T-helper 17 cell (primary cell): ENCODE results near the gene FADS2. TPM values are rescaled to one million over a fixed set of nuclear protein-coding genes. Genes with fewer than 3 reads are reported as not detected.
A peak's percentile ranks its signal among the peaks of the same experiment; 100 is the strongest.

ENCODE experiments used
- ATAC-seq: fragments of 150-1000 bp; cut with Tn5 transposase; 2 replicates; pipeline ENCODE4 v1.10.0; 2021; ENCODE audit warnings: mild to moderate bottlenecking, moderate library complexity
- DNase-seq, 3 donors: peaks; one replicate each; pipeline versions ENCODE4 v3.0.0 to v3.0.0-alpha.2; 2020 to 2021
- H3K9me3 ChIP-seq: one replicate; pipeline ENCODE4 v1.7.0; 2013; ENCODE audit warnings: low read length, mild to moderate bottlenecking; ENCODE audit not compliant: control insufficient read depth, poor library complexity, severe bottlenecking
- H3K27ac Mint-ChIP-seq: one replicate; pipeline ENCODE4 v1.8.0; 2022; ENCODE audit warnings: mild to moderate bottlenecking, moderate library complexity, mixed read lengths
- H3K27me3 Mint-ChIP-seq: one replicate; pipeline ENCODE4 v1.8.0; 2022; ENCODE audit warnings: mixed read lengths
- H3K36me3 Mint-ChIP-seq: one replicate; pipeline ENCODE4 v1.8.0; 2022; ENCODE audit warnings: low read depth, mixed read lengths
- H3K4me1 Mint-ChIP-seq: one replicate; pipeline ENCODE4 v1.8.0; 2022; ENCODE audit warnings: mild to moderate bottlenecking, mixed read lengths
- H3K4me3 Mint-ChIP-seq: one replicate; pipeline ENCODE4 v1.8.0; 2022; ENCODE audit warnings: mild to moderate bottlenecking, moderate library complexity, mixed read lengths
- total RNA-seq, 4 donors: library from RNA in 2 of 4; stranded (reverse) in 2 of 4; gene quantifications; one replicate each; pipeline ENCODE4 v1.2.3 and lab custom pipeline; 2022 to 2026

FADS2 gene
- total RNA-seq, 2 donors from 2014 or later = 5.2 to 15.7 TPM

DNA sequence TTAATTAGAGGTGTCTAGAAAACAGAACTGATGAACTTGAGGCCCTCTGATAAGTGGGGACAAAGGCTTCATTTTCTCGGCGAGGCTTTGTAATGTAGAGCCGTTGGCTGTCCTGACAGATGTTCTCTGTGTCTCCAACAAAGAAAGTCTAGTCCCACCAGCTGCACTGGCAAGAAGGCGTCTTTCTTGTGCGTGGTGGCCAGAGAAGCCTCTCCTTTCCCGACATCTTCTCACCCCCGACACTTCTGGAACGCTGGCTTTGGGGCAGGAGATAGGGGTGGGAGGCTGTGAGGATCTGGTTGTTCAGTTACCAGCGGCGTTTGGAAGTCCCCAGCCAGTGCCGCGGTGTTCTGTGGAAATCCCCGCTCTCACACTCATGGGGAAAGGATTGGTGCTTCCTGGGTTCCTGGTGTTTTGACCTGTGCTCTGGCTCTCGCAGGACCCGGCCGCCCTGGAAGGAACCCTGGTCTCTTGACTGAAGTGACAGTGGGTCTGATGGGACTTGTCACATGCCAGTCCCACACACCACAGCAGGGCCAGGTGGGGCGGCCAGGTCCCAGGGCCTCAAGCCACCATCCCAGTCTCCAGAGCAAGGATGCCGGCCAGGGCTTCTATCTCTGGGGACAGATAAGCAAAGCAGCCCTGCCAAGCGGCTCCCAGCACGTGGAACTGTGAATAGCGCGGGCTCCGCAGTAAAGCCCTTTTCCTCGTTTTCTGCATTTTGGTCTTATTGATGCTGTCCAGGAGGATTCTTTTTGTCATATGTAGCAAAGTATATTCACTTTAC lies 23.2 kb downstream of the FADS2 start:
- no peaks in the 10 kb centered on the region for H3K27me3 Mint-ChIP-seq
- no peaks in the 10 kb centered on the region for H3K36me3 Mint-ChIP-seq
- H3K27ac Mint-ChIP-seq = no peak overlapping the region
- H3K4me1 Mint-ChIP-seq = no peaks in the 10 kb centered on the region
- H3K4me3 Mint-ChIP-seq = no peak overlapping the region
- DNase-seq (no peak), ATAC-seq (no peak)
- no peaks in the 10 kb centered on the region for H3K9me3 ChIP-seq

DNA sequence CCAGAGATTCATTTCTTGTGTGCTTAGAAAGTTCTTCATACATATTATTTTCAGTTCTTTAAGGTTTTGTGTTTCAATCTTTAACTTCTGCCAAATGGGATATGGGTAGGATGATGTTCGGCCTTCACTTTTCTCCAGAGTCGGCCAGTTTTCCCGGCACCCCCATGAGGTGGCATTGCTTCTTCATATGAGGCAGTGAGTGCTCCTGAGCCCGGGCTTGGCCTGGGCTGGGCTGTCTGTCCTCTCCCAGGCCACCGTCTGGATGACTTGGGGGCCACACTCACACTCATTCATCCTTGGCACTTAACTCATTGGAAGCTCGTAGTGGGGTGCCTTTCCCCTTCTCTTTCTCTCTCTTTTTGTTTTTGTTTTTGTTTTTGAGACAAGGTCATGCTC lies 23.8 kb downstream of the FADS2 start:
- Mint-ChIP-seq H3K36me3 (no peaks in the 10 kb centered on the region), H3K27ac (no peak overlapping the region), H3K27me3 (no peaks in the 10 kb centered on the region)

DNA sequence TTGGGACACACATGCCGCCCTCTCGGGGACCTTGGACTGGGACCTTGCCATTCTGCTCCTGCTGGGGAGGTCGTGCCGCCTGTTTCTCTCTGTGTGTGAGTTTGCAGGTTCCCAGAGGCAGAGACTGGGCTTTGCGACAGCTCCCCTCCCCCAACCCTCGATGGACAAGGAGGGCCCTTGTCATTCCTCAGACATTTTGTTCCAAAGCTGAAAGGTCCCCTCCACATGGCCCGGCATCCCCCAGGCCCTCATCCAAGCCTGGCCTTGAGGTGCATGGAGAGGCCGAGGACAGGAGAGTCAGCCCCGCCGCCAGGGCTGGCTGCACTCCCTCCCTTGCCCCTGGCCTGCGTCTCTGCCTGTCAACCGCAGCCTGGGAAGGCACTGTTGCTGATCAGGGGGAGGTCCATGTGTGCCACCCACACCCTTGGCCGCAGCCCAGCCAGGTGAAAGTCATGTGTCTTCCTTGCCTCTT lies 25.6 kb downstream of the FADS2 start:
- H3K4me3 Mint-ChIP-seq = no peak overlapping the region
- DNase-seq (no peak), ATAC-seq (no peak)
- peak overlapping the region; percentile 60 for H3K27ac Mint-ChIP-seq
- H3K27me3 Mint-ChIP-seq = no peaks in the 10 kb centered on the region
- H3K9me3 ChIP-seq = no peaks in the 10 kb centered on the region
- H3K36me3 Mint-ChIP-seq = no peaks in the 10 kb centered on the region
- no peaks in the 10 kb centered on the region for H3K4me1 Mint-ChIP-seq

More for the DNA sequence above, 23.8 kb downstream of the FADS2 start:
- H3K4me1 Mint-ChIP-seq = no peaks in the 10 kb centered on the region
- H3K4me3 Mint-ChIP-seq = no peak overlapping the region
- ATAC-seq (no peak), DNase-seq (no peak)
- H3K9me3 ChIP-seq = no peaks in the 10 kb centered on the region

DNA sequence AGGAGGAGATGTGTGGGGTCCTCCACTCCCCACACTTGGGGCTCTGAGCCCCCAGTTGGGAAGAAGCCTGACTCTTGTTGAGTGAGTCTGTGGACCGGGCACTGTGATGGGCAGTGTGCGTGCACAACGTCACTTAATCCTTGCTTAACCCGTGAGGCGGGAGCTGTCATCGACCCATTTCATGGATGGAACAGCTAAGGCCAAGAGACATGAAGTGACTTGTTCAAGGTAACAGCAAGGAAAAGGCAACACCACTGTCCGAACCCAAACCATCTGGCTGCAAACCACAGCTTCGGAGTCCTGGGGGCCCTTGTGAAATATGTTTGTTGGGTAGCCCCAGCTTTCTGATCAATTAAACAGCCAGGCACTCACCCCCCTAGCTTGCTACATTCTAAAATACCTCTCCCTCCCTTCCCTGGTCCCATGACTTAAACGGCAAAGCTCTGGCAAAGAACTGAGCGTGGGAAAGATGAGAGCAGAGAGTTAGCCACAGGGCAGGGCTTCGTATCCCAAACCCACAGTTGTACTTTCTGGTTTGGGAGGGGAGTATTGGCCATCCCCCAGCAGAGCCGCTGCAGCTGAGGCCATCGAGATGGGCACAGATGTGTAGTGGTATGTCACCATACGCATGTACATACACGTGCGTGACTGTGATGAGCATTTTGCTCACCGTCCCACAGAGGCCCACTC lies 26.3 kb downstream of the FADS2 start:
- DNase-seq (no peak), ATAC-seq (no peak)
- H3K27ac Mint-ChIP-seq = no peak overlapping the region
- H3K9me3 ChIP-seq = no peaks in the 10 kb centered on the region
- no peaks in the 10 kb centered on the region for H3K36me3 Mint-ChIP-seq
- no peak overlapping the region for H3K4me3 Mint-ChIP-seq
- H3K27me3 Mint-ChIP-seq = no peaks in the 10 kb centered on the region
- H3K4me1 Mint-ChIP-seq = no peaks in the 10 kb centered on the region

DNA sequence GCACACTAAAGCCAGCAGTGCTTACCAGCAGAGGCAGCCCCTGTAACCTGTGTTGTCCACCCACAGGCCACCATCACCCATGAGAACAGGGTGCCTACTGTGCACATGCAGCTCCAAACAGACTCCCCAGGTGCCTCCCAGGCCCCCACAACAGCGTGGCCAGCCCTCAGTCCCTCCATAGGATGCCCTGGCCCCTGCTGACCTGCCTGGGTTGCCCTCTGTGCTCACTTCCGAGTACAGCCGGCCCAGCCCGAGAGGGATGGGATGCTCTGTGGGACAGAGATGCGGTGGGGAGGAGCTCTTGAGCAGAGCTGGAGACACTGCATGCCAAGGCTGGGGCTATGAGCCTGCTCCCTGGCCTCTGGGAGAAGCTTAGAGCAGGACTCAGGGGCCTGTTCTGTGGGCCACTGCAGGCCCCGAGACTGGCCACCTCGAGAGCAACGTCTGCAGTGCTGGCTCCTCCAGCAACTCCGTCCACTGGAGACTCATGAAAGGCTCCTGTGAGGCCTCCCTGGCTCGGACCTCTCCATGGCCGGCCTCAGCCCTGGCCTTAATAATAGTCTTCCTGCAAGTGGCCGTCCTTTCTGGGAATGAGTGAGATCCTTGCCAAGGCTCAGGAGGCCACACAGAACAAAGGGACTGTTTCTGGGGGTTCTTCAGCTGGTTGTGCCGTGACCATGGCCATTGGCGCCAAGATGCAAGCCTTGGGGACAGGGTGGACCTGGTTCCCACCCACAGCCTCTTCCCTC lies 27.0 kb downstream of the FADS2 start:
- H3K4me3 Mint-ChIP-seq = no peak overlapping the region
- H3K36me3 Mint-ChIP-seq = no peaks in the 10 kb centered on the region
- no peak for ATAC-seq
- no peaks in the 10 kb centered on the region for H3K4me1 Mint-ChIP-seq
- no peak overlapping the region for H3K27ac Mint-ChIP-seq
- H3K9me3 ChIP-seq = no peaks in the 10 kb centered on the region
- no peaks in the 10 kb centered on the region for H3K27me3 Mint-ChIP-seq
- DNase-seq = no peak

DNA sequence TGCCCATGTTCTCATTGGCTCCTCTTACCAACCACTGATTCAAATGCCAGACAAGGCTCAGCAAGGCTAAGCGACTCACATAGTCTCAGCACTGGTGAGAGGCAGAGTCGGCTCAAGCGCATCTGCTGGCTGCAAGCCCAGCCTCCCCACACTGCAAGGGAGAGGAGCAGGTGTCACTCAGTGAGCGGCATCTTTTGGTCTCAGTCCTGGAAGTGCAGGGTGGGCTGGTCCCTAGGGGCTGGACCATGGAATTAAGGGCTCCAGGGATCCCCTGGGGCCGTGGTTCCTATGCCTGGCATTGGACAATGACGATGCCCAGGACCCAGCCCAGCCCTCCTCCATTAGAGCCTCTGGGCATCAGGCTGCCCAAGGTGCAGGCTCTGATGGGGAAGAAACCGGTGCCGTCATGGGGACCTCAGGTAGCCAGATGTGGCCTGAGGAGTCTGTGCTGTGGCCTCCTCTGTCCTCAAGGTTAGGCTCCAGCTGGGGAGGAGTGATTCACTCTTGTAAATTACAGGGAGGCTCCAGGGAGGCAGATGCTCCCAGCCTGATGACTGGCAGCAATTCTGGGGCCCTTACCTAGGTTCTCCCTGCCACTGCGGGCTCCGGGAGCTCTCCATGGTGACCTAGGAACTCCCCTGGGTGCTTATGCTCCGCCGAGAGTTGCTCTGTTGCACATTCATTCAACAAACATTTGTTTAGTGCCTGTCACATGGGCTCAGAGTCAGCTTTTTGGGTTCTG lies 28.0 kb downstream of the FADS2 start:
- H3K36me3 Mint-ChIP-seq = no peaks in the 10 kb centered on the region
- ATAC-seq (no peak), DNase-seq (no peak)
- no peaks in the 10 kb centered on the region for H3K27me3 Mint-ChIP-seq
- H3K4me1 Mint-ChIP-seq = no peaks in the 10 kb centered on the region
- H3K27ac Mint-ChIP-seq = no peak overlapping the region
- no peak overlapping the region for H3K4me3 Mint-ChIP-seq
- no peaks in the 10 kb centered on the region for H3K9me3 ChIP-seq

GRCh38 chr11:61860054-61860903 lies 32.2 kb downstream of the FADS2 start:
- Mint-ChIP-seq H3K27me3 (no peaks in the 10 kb centered on the region), H3K27ac (no peak overlapping the region), H3K4me3 (peak overlapping the region; percentile 59), H3K4me1 (peaks cover 2% of the 10 kb centered on the region), H3K36me3 (no peaks in the 10 kb centered on the region)
- ATAC-seq = no peak
- H3K9me3 ChIP-seq = no peaks in the 10 kb centered on the region
- DNase-seq = no peak

DNA sequence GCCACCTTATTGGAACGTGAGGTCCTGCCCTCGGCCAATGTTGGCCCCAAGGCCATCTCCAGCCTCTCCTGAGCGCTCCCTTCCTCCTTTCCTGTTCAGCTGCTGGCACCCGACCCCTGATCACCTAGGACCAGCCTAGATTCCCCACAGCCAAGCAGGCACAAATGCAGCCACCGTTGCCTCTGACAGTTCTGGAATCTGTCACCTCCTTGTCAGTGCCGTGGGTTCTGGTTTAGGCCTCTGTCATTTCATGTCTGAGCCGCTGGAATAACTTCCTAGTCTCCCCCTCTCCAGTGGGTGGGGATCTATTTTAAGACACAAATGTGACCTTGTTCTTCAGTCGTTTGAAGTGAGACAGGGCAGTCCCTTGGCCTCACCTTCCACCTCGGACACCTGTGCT lies 33.5 kb downstream of the FADS2 start:
- H3K9me3 ChIP-seq = no peaks in the 10 kb centered on the region
- DNase-seq = no peak
- no peak overlapping the region for H3K4me3 Mint-ChIP-seq
- no peaks in the 10 kb centered on the region for H3K27me3 Mint-ChIP-seq
- no peak for ATAC-seq
- no peak overlapping the region for H3K27ac Mint-ChIP-seq
- peaks cover 2% of the 10 kb centered on the region for H3K4me1 Mint-ChIP-seq
- no peaks in the 10 kb centered on the region for H3K36me3 Mint-ChIP-seq

DNA sequence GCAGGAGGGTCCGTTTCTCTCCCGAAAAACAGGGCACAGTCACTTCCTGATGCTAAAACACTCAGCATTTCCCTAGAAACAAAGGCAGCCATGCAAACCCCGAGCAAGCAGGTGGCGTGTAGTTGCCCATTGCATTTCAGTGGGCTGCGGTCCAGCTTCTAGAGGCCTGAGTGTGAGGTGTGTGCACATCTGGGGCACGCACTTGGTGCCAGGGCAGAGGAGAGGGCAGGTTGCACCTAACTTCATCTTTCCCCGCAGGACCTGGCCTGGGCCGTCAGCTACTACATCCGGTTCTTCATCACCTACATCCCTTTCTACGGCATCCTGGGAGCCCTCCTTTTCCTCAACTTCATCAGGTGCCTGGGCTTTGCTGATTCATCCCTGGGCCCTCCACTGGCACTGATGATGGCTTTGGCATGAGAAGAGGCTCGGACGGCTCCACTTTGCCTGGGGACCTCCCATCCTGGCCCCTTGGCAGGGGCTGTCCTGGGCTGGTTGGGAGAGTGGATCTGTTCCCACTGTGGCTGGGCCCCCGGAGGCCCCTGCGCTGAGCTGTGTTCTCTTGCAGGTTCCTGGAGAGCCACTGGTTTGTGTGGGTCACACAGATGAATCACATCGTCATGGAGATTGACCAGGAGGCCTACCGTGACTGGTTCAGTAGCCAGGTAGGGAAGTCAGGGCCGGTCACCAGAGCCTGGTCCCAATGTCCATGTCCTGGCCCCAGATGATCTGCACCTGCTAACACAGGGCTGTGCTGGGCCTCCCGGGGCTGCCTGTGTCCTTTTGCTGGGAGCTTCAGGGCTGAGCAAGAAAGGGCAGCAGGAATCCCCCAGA lies 34.8 kb downstream of the FADS2 start:
- peaks cover 2% of the 10 kb centered on the region for H3K4me1 Mint-ChIP-seq
- ATAC-seq = no peak
- no peaks in the 10 kb centered on the region for H3K36me3 Mint-ChIP-seq
- no peak for DNase-seq
- H3K4me3 Mint-ChIP-seq = no peak overlapping the region
- H3K9me3 ChIP-seq = no peaks in the 10 kb centered on the region
- no peak overlapping the region for H3K27ac Mint-ChIP-seq
- no peaks in the 10 kb centered on the region for H3K27me3 Mint-ChIP-seq

GRCh38 chr11:61863548-61864081 lies 35.5 kb downstream of the FADS2 start:
- ATAC-seq (no peak), DNase-seq (no peak)
- Mint-ChIP-seq H3K4me1 (peaks cover 2% of the 10 kb centered on the region), H3K36me3 (no peaks in the 10 kb centered on the region), H3K27me3 (no peaks in the 10 kb centered on the region), H3K4me3 (no peak overlapping the region), H3K27ac (no peak overlapping the region)
- H3K9me3 ChIP-seq = no peaks in the 10 kb centered on the region

DNA sequence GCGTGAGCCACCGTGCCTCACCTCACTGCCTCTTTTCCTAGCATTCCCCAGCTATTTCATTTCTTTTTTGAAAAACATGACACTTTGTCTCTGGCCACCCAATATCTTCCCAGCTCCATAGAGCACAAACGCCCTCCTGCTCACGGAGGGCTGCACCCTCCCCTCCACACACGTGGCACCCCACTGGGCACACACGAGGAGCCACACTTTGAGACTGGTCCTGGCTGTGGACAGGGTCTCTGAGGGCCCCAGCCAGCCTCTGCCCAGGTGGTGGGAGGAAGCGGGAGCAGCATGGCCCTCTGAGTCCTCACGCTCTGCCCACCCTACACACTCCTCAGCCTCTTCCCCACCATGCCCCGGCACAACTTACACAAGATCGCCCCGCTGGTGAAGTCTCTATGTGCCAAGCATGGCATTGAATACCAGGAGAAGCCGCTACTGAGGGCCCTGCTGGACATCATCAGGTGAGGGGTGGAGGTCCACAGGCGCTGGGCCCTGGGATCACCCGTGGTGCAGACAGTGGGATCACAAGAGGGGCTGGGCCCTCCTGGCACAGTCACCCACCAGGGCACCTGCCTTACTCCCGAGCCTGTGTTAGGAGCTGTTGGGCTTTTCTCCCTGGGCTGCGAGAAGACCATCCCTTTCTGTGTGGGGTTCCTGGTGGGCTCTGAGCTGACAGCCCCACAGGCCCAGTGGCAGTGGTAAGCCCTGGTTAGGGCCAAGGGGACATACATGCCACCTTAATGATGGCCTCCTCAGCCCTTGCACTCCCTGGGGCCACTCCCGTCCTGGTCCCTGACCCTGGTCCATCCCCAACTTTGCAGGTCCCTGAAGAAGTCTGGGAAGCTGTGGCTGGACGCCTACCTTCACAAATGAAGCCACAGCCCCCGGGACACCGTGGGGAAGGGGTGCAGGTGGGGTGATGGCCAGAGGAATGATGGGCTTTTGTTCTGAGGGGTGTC lies 37.0 kb downstream of the FADS2 start:
- no peaks in the 10 kb centered on the region for H3K27me3 Mint-ChIP-seq
- no peak overlapping the region for H3K4me3 Mint-ChIP-seq
- H3K9me3 ChIP-seq = no peaks in the 10 kb centered on the region
- H3K27ac Mint-ChIP-seq = no peak overlapping the region
- DNase-seq (no peak), ATAC-seq (no peak)
- H3K36me3 Mint-ChIP-seq = no peaks in the 10 kb centered on the region
- peaks cover 2% of the 10 kb centered on the region for H3K4me1 Mint-ChIP-seq
